ENCODE measurements around the gene TAF4. TPM values are rescaled to one million over a fixed set of nuclear protein-coding genes. Genes with fewer than 3 reads are reported as not detected.

TAF4 gene
- total and polyA plus RNA-seq, 2 donors from 2014 or later = 3.7 to 18.4 TPM

- Histone ChIP-seq H3K27me3 (ENCODE audit: control insufficient read depth, insufficient read depth, low read length) (no peaks in the 10 kb centered on the region), H3K4me3 (ENCODE audit: low read length in 3 of 3) (no peak overlapping the region), H3K9me3 (ENCODE audit: control insufficient read depth in 2 of 3, insufficient read depth in 1 of 3, low read length in 3 of 3) (no peaks in the 10 kb centered on the region), H3K4me1 (ENCODE audit: control insufficient read depth in 2 of 3, insufficient read depth in 2 of 3, low read depth in 1 of 3, low read length in 3 of 3) (no peaks in the 10 kb centered on the region), H3K27ac (ENCODE audit: low read depth in 2 of 2, low read length in 2 of 2) (no peak overlapping the region), H3K36me3 (ENCODE audit: control insufficient read depth in 2 of 3, insufficient read depth in 3 of 3, low read length in 3 of 3) (peaks cover 4 to 14% (median 10%) of the 10 kb centered on the region in 3 donors), H3K9ac (ENCODE audit: low read length in 3 of 3) (no peak overlapping the region)
- DNase-seq = no peak
- no peak for TF ChIP-seq CTCF (IDR thresholded peaks at IDR 0.05; ENCODE audit: borderline replicate concordance, extremely low read depth, insufficient read depth)
- intact Hi-C loops (cut with DNase I) = no loop called here
- no peak for FAIRE-seq
Measured at GRCh38 chr20:61968932-61969331, 96.7 kb downstream of the TAF4 start.

GRCh38 chr20:61968036-61968810, 97.5 kb downstream of the TAF4 start:
- Histone ChIP-seq H3K9ac (ENCODE audit: low read length in 3 of 3) (no peak overlapping the region), H3K36me3 (ENCODE audit: control insufficient read depth in 2 of 3, insufficient read depth in 3 of 3, low read length in 3 of 3) (peaks cover 4 to 8% (median 7%) of the 10 kb centered on the region in 3 donors), H3K27ac (ENCODE audit: low read depth in 2 of 2, low read length in 2 of 2) (no peak overlapping the region), H3K4me3 (ENCODE audit: low read length in 3 of 3) (no peak overlapping the region), H3K27me3 (ENCODE audit: control insufficient read depth, insufficient read depth, low read length) (no peaks in the 10 kb centered on the region), H3K9me3 (ENCODE audit: control insufficient read depth in 2 of 3, insufficient read depth in 1 of 3, low read length in 3 of 3) (no peaks in the 10 kb centered on the region), H3K4me1 (ENCODE audit: control insufficient read depth in 2 of 3, insufficient read depth in 2 of 3, low read depth in 1 of 3, low read length in 3 of 3) (no peaks in the 10 kb centered on the region)
- intact Hi-C loops (cut with DNase I) = no loop called here
- FAIRE-seq (no peak), DNase-seq (no peak)
- no peak for TF ChIP-seq CTCF (IDR thresholded peaks at IDR 0.05; ENCODE audit: borderline replicate concordance, extremely low read depth, insufficient read depth)

GRCh38 chr20:61967300-61967699, 98.4 kb downstream of the TAF4 start:
- DNase-seq (no peak), FAIRE-seq (no peak)
- TF ChIP-seq CTCF (IDR thresholded peaks at IDR 0.05; ENCODE audit: borderline replicate concordance, extremely low read depth, insufficient read depth) = no peak
- peaks cover 0 to 1% (median 0%) of the 10 kb centered on the region in 3 donors for H3K36me3 ChIP-seq (ENCODE audit: control insufficient read depth in 2 of 3, insufficient read depth in 3 of 3, low read length in 3 of 3)
- intact Hi-C loops (cut with DNase I) = no loop called here
- no peak overlapping the region for H3K27ac ChIP-seq (ENCODE audit: low read depth in 2 of 2, low read length in 2 of 2)
- no peaks in the 10 kb centered on the region for H3K27me3 ChIP-seq (ENCODE audit: control insufficient read depth, insufficient read depth, low read length)
- H3K9me3 ChIP-seq (ENCODE audit: control insufficient read depth in 2 of 3, insufficient read depth in 1 of 3, low read length in 3 of 3) = no peaks in the 10 kb centered on the region
- no peak overlapping the region for H3K4me3 ChIP-seq (ENCODE audit: low read length in 3 of 3)
- H3K9ac ChIP-seq (ENCODE audit: low read length in 3 of 3) = no peak overlapping the region
- no peaks in the 10 kb centered on the region for H3K4me1 ChIP-seq (ENCODE audit: control insufficient read depth in 2 of 3, insufficient read depth in 2 of 3, low read depth in 1 of 3, low read length in 3 of 3)

Measured in kidney (tissue), 14 donors.